HepG2 (cell line): ENCODE results near the gene HES6. TPM values are rescaled to one million over a fixed set of nuclear protein-coding genes. Genes with fewer than 3 reads are reported as not detected.

Experiments
- AGO2 ChIP-seq: fragments of 200-400 bp; formaldehyde crosslinking; optimal IDR thresholded peaks from 2 replicates; pipeline ENCODE3; 2017; ENCODE audit warnings: mild to moderate bottlenecking, low read depth, low read length, moderate library complexity
- CTCF ChIP-seq: sonication (generic); formaldehyde crosslinking; IDR thresholded peaks from 2 replicates; pipeline ENCODE4 v1.5.0; 2020; ENCODE audit warnings: mild to moderate bottlenecking, missing genetic modification reagents, moderate library complexity
- ETV6 ChIP-seq: sonication (generic); formaldehyde crosslinking; conservative IDR thresholded peaks from 2 replicates; pipeline ENCODE4 v1.4.0; 2020; ENCODE audit warnings: missing genetic modification reagents
- HNRNPL ChIP-seq: fragments of 200-400 bp; formaldehyde crosslinking; IDR thresholded peaks from 2 replicates; pipeline ENCODE4 v1.6.1; 2017; ENCODE audit warnings: mild to moderate bottlenecking, low read depth, low read length
- MAZ ChIP-seq, 2 experiments: sonication (generic) in 1 of 2; formaldehyde crosslinking in 1 of 2; IDR thresholded peaks; 2 replicates each; pipeline versions ENCODE4 v1.5.0 to v1.6.1; 2012 to 2020; ENCODE audit warnings: low read depth in 2 of 2, mild to moderate bottlenecking in 2 of 2, borderline replicate concordance in 1 of 2, improper control_type of control experiment in 1 of 2, low read length in 1 of 2, missing genetic modification reagents in 1 of 2, moderate library complexity in 1 of 2
- MLLT10 ChIP-seq: sonication (generic); formaldehyde crosslinking; IDR thresholded peaks from 2 replicates; pipeline ENCODE4 v1.4.0; 2020; ENCODE audit warnings: missing genetic modification reagents
- MTA1 ChIP-seq: sonication (generic); formaldehyde crosslinking; IDR thresholded peaks from 2 replicates; pipeline ENCODE4 v1.4.0; 2020; ENCODE audit warnings: missing genetic modification reagents, mild to moderate bottlenecking, borderline replicate concordance
- MTF2 ChIP-seq: sonication (generic); formaldehyde crosslinking; IDR thresholded peaks from 2 replicates; pipeline ENCODE4 v1.5.0; 2020; ENCODE audit warnings: missing genetic modification reagents, borderline replicate concordance
- RAD21 ChIP-seq: fragments of 450-650 bp; formaldehyde crosslinking; IDR thresholded peaks from 2 replicates; pipeline ENCODE4 v1.5.0; 2020; ENCODE audit warnings: mild to moderate bottlenecking
- SMARCC2 ChIP-seq: fragments of 450-650 bp; IDR thresholded peaks from 2 replicates; pipeline ENCODE4 v1.6.1; 2017; ENCODE audit warnings: antibody characterized with exemption, mild to moderate bottlenecking
- SMC3 ChIP-seq: IDR thresholded peaks from 2 replicates; pipeline ENCODE4 v1.6.1; 2011; ENCODE audit warnings: low read length, improper control_type of control experiment
- SP2 ChIP-seq: sonication (generic); formaldehyde crosslinking; IDR thresholded peaks from 2 replicates; pipeline ENCODE4 v1.5.1; 2020; ENCODE audit warnings: mild to moderate bottlenecking, missing genetic modification reagents
- TBP ChIP-seq: sonication (generic); formaldehyde crosslinking; IDR thresholded peaks from 2 replicates; pipeline ENCODE4 v1.5.0; 2020; ENCODE audit warnings: missing genetic modification reagents
- THAP7 ChIP-seq: sonication (generic); formaldehyde crosslinking; IDR thresholded peaks from 2 replicates; pipeline ENCODE4 v1.8.1; 2023; ENCODE audit warnings: mild to moderate bottlenecking, missing genetic modification reagents
- ZFP36L2 ChIP-seq: sonication (generic); formaldehyde crosslinking; IDR thresholded peaks from 2 replicates; pipeline ENCODE4 v1.4.0; 2020; ENCODE audit warnings: missing genetic modification reagents
- ZFX ChIP-seq: sonication (generic); formaldehyde crosslinking; IDR thresholded peaks from 2 replicates; pipeline ENCODE4 v1.4.0; 2020; ENCODE audit warnings: mild to moderate bottlenecking, low read depth, missing genetic modification reagents, moderate library complexity
- ZMYM3 ChIP-seq: sonication (generic); formaldehyde crosslinking; IDR thresholded peaks from 2 replicates; pipeline ENCODE4 v1.5.1; 2020; ENCODE audit warnings: mild to moderate bottlenecking, missing genetic modification reagents
- ZNF224 ChIP-seq: sonication (generic); formaldehyde crosslinking; IDR thresholded peaks from 2 replicates; pipeline ENCODE4 v1.5.0; 2020; ENCODE audit warnings: mild to moderate bottlenecking, missing genetic modification reagents
- ZNF292 ChIP-seq: sonication (generic); formaldehyde crosslinking; IDR thresholded peaks from 2 replicates; pipeline ENCODE4 v1.8.1; 2022; ENCODE audit warnings: mild to moderate bottlenecking, low read depth, missing genetic modification reagents, borderline replicate concordance
- ZNF687 ChIP-seq: sonication (generic); formaldehyde crosslinking; IDR thresholded peaks from 2 replicates; pipeline ENCODE4 v1.5.1; 2020; ENCODE audit warnings: mild to moderate bottlenecking, missing genetic modification reagents, moderate library complexity
- ZNF768 ChIP-seq: sonication (generic); formaldehyde crosslinking; IDR thresholded peaks from 2 replicates; pipeline ENCODE4 v1.4.0; 2020; ENCODE audit warnings: missing genetic modification reagents
- ZNF788 ChIP-seq: sonication (generic); formaldehyde crosslinking; IDR thresholded peaks from 2 replicates; pipeline ENCODE4 v1.5.0; 2020; ENCODE audit warnings: mild to moderate bottlenecking, missing genetic modification reagents, borderline replicate concordance
- ZNF839 ChIP-seq: sonication (generic); formaldehyde crosslinking; IDR thresholded peaks from 2 replicates; pipeline ENCODE4 v1.4.0; 2020; ENCODE audit warnings: missing genetic modification reagents, mild to moderate bottlenecking, borderline replicate concordance
- ZSCAN22 ChIP-seq: sonication (generic); formaldehyde crosslinking; IDR thresholded peaks from 2 replicates; pipeline ENCODE4 v1.4.0; 2020; ENCODE audit warnings: mild to moderate bottlenecking, missing genetic modification reagents
- polyA plus RNA-seq, 8 experiments: library from polyadenylated mRNA; depleted of rRNA in 3 of 8; stranded (reverse) in 7 of 8; unstranded in 1 of 8; fragments of >200 nt; fragmentation: Illumina TruSeq in 4 of 8; extraction: Trizol in 4 of 8; gene quantifications; 2 replicates each; pipeline versions ENCODE4 v1.2.1 to v1.2.3, GENCODE V29; 2011 to 2016; ENCODE audit warnings: low read depth in 4 of 8, missing spikeins in 1 of 8, mixed read lengths in 1 of 8; ENCODE audit not compliant: insufficient read depth in 1 of 8
- total RNA-seq, 5 experiments: library from RNA; depleted of rRNA; stranded (reverse); fragments of >200 nt; fragmentation: Illumina TruSeq; extraction: Trizol; gene quantifications; 2 replicates each; pipeline ENCODE4 v1.2.3, GENCODE V29; 2016; ENCODE audit warnings: low read depth in 1 of 5

HES6 gene
- total and polyA plus RNA-seq, 2 of the 13 experiments (the other 11 are each of a cell fraction or from before 2014, with no cell fraction given): 19.5 to 82.8 TPM

GRCh38 chr2:238259061-238260020, 19.5 kb upstream of the HES6 start (continued):
- no peak for TF ChIP-seq ETV6 (CRISPR knock-in tag)
- TF ChIP-seq RAD21 (CRISPR knock-in tag): peak; percentile 62
- TF ChIP-seq MAZ (IDR thresholded peaks at IDR 0.05; ENCODE audit: borderline replicate concordance, low read depth, low read length): no peak
- TF ChIP-seq MAZ (CRISPR knock-in tag; IDR thresholded peaks at IDR 0.05; ENCODE audit: low read depth): no peak
- TF ChIP-seq MTF2 (CRISPR knock-in tag): no peak
- no peak for TF ChIP-seq MLLT10 (CRISPR knock-in tag)
- TF ChIP-seq CTCF (CRISPR knock-in tag): peak; percentile 74
- TF ChIP-seq AGO2: peak; percentile 48
- peak; percentile 48 for TF ChIP-seq ZNF687
- peak; percentile 37; the same call in 1 of the 2 replicates for TF ChIP-seq ZNF768 (CRISPR knock-in tag)
- TF ChIP-seq TBP (CRISPR knock-in tag): no peak
- 0 out of 2 replicates have a peak, but pooled peaks have one; percentile 25 for TF ChIP-seq SP2 (CRISPR knock-in tag)
- TF ChIP-seq ZFX (CRISPR knock-in tag): peak; percentile 53; the same call in 1 of the 2 replicates
- TF ChIP-seq ZNF224 (CRISPR knock-in tag): no peak
- TF ChIP-seq ZNF292 (CRISPR knock-in tag): no peak
- TF ChIP-seq ZFP36L2 (CRISPR knock-in tag): no peak
- no peak for TF ChIP-seq ZNF788 (CRISPR knock-in tag)
- no peak for TF ChIP-seq HNRNPL
- TF ChIP-seq THAP7: no peak
- no peak for TF ChIP-seq ZNF839 (CRISPR knock-in tag)
- TF ChIP-seq MTA1: no peak
- no peak for TF ChIP-seq ZSCAN22 (CRISPR knock-in tag)
- TF ChIP-seq SMC3: no peak
- TF ChIP-seq SMARCC2: no peak
- no peak for TF ChIP-seq ZMYM3 (CRISPR knock-in tag)
